Cortex of kidney (tissue), 1 donor: ENCODE measurements around the gene PRCC.

ENCODE experiments used
- DNase-seq: peaks from one replicate; lab custom pipeline; 2025; lab: John Stamatoyannopoulos, UW

Gene PRCC

DNA sequence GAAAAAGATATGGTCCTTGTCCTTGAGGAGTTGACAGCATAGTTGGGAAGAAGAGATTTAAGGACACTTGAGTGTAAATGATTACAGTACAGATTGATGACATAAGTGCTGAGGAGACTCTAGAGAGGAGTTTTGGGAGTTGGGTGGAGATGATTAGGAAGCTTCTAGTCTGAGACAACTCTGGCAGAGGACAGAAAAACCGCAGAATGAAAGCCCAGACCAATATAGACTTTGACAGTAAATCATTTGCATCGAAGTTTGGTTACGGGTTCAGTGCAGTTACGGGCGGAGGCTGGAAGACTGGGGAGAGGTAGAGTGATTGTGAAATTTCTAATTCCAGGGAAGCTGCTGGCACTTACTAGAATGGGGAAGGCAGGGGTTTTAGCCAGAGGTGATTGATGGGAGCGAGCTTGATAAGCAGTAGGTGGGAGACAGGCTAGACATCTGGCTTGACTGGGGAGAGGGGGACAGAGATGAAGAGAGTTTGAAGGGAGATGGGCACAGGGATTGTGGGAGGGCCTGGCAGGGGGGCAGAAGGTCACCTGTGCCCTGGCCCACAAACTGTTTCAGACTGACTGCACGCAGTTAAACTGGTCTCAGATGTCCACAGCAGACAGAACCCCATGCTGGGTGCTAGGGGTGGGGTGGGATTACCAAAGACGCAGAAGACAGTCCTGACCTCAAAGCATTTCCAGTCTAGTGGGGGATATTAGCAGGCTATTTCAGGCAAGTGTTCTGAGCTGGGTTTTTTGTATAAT lies 29.2 kb downstream of the PRCC start:
- no peak for DNase-seq

DNA sequence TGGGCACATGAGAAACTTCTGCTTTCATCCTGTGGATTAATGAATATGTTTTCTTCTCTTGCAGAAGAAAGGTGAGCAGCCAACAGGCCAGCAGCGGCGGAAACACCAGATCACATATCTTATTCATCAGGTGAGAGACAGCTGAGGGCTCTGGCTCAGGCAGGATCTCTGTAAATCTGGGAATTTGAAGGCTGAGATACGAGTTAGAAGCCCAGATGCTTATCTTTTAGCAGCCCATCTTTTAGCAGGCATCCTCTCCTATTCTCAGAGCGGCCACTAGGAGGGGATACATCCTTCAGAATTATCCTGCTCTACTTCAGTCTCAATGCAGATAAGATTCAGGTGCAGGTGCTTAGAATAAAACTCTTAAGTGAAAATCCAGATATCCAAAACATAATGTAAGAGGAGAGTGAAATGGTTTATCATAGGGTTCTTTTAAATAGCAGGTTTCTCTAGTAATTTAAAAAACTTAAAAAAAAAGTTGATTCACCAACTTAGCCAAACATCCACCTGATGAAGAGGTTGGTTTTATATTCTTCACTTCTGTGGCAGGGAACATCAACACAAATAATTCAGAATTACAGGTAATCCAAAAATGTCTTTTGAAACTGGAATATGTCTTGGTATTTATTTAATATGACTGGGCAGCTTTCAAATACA lies 30.0 kb downstream of the PRCC start:
- DNase-seq: no peak

DNA sequence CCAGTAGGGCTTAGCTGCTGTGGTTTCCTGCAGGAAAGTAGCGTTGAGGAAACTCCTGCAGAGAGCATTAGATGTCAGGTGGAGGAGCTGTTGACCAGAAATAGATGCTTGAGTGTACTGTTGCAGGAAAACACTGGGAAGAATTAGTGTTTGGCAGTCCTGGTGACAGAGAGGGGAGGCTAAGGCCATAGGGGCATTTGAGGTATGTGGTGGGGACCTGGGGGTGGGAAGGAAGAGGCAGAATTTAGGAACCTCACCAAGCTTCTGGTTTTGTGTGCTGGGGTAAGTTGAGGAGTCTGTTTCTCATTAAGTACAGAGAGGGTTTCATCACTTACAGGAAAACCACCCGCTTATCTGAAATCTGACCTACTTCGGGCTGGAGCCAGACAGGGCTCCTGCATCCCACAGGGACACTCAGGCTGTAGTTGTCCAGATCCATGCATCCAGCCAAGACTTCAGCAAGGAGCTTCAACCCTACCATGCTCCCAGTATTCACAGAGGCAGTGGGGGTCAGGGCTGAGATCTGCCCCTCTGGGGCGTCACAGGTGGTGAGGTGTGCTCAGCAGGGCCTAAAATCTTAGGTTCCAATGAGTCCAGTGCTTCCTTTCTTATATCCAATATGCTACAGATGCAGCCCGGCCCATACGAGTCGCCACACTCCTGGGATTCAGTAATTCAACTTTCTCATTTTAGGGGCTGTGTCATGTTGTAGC lies 34.2 kb downstream of the PRCC start:
- DNase-seq: no peak

DNA sequence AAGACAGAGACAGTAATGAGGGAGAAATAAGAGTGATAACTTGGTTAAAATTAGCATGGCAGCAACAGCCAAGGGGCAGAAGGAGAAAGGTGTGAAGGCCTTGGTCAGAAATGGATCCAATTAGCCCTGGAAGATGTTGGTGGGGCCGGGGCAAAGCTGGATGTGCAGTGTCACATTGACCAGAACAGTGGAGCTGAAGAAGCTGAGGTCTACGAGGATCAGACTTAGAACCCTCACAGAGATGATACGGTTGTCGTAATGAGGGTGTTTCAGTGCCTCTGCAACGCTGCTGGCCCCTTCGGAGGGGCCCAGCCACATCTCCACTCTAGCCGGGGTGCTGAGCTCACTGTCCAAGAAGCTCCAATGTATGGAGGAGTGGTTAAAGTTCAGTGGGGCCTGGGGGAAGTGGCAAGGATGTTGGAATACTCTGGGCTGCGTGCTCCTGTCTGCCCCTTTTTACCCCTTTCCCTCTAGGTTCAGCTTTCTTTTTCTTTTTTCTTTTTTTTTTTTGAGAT lies 35.1 kb downstream of the PRCC start:
- no peak for DNase-seq

DNA sequence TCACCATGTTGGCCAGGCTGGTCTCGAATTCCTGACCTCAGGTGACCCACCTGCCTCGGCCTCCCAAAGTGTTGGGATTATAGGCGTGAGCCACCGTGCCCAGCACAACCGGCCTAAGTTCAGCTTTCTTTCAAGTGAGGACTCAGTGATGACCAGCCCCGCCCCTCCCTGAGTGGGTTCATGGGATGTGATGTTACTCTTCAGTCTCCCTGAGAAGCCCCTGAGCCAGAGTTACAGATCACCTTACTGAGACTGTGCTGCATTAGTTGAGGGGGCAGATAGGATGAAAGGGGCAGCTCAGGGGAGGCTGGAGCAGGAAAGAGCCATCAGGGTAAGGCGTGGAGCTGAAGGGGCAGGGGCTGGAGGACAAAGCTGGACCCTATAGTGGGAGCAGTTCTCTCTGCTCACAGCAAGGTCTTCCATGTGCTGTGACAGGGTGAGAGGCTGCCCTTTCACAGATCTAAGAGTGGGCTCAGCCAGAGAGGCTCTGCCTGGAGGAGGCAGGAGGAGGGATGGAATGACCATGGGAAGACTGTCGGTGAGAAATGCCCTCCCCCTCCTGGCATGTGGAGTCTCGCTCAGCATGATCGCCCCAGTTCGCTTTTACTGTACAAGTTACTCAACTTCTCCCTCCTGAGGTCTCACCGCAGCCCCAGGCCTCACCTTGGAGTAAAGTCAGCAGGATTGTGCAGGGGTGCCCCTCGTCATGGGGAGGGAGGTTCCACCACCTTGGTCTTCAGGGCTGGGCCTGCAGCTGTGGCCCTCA lies 35.9 kb downstream of the PRCC start:
- no peak for DNase-seq

DNA sequence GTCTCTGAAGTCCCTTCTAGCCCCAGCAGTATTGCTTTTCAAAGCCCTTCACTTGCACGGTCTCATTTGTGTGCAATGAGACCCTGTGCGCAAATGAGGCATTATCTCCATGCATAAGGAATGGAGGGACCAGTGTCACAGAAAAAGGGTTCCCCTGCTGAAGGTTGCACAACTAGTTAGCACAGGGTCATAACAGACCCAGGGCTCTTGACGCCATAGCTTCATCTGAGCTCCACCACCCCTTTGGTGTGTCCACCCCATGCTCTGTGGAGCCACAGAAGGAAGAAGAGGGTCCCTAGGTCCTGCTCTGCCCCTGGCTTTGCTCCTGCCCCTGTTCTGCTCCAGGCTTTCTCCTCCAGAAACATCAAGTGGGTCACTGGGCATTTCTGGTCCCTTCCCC lies 36.7 kb downstream of the PRCC start:
- DNase-seq: no peak

DNA sequence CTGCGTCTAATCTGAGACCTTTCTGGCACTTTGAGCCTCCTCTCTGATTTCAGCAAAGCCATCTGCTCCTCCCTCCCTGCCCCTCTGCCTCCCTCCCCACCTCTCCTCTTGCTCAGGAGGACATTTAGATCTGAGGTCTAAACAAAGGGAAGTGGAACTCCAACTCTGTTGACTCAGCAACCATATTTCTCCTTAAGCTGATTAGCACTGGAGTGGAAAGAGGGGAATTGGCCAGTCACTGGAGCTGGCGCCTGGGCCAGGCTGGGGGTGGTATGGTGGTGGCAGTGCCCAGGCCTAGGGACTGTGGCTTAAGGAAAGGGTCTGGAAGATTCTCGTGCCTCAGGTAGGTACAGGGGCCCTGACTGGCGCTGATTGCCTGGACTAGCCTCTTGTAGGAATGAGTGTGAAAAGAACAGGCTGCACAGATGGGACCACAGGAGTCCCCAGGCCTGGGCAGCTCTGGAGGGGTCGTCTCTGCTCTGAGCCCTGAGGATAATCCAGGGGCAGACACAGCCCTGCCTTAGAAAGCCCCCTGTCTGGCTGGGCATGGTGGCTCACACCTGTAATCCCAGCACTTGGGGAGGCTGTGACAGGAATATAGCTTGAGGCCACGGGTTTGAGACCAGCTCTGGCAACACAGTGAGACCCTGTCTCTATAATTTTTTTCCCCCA lies 37.4 kb downstream of the PRCC start:
- no peak for DNase-seq

DNA sequence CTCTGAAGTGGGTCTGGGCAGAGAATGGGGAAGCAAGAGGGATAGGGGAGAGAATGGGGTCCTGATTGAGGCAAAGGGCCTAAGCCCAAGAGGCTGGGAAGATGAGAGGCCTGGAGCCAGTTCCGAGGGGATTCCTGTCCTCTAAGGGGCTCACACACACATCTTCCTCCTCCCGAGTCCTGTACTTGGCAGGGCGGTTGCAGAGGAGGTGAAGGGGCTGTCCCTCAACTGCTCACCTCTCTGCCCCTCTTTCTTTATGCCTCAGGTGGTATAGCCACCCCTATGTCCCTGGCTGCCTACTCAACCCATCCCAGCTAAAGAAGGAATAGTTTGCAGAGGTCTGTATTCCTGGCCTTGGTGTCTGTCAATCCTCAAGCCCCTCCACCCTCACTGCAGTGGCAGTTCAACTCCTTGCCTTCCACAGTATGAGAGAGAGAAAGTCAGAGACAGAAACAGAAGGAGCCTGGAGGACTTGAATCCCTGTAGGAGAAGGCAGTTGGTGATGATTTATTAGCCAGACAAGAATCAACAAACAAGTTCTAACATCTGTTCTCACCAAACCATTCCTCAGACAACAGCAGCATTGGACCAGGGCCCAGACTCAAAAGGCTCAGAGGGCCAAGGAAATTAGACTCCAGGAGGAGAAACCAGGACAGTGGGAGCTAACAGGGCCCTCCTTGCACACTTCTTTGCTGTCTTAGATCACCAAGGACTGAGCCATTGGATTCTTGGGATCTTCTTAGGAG lies 38.6 kb downstream of the PRCC start:
- no peak for DNase-seq

DNA sequence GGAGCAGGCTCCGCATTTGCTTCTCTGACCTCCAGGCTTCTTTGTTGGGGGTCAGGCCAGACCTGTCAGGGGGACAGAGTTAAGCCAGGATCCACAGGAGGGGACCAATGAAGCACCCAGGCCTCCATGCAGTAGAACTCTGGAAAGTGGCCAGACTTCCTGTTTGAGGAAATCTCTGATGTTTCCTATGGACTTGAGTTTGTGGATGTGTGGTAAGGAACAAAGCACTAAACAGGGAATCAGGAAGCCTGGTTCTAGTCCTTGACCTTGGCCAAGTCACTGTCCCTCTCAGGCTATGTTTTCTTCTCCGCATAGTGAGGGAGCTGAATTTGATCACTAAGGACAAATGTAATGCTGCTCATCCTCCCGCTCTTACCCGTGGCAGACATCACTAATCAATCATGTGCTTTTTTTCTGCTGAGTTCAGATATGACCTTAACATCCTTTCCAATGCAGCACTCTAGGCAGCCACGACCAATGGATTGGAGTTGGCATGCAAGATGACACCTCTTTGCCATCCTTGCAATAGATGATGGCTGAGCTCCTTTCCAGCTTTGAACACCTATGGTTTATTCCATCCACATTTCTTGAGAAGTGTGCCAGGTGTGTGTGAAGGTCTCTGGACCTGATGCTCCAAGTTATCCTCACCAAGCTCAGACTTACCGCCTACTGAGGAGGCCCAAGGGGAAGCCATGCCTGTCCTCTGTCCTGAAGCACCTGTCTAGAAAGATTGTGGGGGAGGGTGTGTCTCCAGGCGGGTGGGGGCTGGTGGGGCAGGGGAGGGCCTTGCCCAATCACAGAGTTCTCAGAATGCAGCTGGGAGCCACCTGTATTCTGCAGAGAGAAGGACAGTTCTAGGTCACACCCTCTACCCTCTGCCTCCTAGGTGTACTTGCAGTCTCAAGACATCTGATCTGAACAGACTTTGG lies 39.4 kb downstream of the PRCC start:
- DNase-seq: no peak

DNA sequence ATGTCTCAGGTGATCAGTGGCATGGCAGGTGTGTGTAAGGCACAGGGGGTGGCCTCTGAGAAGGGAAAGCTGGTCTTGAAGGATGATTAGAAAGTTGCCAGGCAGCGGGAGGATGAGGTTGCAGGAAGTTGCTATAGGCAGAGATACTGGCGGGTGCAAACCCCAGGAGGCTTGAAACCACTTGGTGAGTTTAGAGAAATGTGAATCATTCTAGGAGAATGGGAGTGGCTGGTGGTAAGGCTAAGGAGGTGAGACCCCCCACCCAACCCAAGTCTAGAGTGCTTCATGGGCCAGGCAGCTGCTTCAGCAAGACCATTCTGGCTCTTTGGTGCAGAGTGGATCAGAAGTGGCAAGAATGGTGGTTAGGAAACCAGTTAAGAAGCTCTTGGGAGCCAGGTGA lies 40.3 kb downstream of the PRCC start:
- no peak for DNase-seq

DNA sequence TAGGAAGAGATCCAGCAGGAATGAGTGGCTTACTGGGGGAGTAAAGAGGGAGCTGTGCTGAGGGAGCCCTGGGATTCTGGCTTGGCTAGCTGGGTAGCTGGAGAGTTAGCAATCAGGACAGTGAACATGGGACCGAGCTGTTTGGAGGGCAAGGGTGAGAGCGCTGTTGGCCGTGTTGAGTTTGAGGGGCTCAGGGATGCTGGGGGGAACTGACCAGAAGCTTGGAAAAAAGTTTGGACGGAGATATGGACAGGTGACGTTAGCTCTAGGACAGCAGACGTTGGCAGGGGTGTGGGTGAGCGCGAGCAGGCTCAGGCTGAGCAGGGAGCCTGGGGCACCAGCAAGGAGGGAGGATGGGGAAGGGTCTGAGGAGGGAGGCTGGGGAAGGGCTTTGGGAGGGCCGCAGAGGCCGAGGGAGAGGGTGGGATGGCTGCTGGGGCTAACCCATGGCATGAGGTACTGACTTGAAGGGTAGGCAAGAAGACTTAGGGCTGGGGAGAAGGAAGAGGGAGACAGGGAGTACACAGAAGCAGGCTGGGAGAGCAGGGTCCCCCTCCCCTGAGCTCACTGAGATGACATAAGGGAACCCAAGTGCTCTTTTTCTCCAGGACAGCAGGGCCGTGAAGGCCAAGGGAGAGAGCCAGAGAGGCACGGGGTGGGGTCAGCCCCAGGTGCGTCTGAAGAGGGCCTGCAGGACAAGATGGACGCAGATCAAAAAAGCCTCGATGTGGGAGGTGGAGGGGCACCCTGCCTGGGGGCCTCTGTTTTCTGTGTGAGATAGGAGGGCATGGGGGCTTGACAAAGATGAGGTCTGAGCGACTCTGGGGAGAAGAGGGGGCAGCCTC lies 41.1 kb downstream of the PRCC start:
- no peak for DNase-seq

DNA sequence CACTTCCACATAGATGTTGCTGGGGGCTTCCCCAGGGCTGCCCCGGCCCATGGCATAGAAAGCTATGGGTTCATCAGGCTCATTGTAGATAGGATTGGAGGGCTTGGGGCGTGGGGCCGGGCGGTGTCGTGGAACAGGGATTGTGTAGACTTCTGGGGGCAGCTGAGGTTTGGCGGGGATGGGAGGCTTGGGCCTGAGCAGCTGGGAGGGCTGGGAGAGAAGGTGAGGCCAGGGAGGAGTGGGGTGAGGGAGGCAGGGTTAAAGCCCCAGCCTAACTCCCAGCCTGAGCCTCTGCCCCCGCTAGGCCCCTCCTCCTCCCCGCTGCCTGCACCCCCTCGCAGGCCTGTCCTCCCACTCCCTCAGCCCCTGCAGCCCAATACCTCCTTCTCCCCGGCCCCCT lies 41.9 kb downstream of the PRCC start:
- DNase-seq: no peak

DNA sequence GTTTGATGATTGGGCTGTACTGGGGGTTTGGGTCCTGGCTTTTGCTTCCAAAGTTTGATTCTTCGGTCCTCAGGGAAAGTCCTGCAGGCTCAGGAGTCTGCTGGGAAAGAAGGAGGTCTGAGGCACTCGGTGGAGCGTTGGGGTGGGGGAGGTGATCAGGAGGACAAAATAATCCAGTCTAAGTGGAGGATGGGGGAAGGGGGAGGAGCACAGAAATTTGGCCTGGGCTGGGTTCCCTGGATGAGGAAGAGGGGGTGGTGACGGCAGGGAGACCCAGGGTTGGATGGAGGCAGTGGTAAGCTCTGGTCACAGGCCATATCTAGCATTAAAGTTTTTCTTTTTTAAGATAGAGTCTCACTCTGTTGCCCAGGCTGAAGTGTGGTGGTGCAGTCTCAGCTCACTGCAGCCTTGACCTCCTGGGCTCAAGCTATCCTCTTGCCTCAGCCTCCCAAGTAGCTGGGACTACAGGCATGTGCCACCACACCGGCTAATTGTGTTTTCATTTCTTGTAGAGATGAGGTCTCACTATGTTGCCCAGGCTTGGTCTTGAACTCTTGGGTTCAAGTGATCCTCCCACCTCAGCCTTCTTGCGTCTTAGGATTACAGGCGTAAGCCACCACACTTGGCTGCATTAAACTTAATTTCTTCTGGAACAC lies 42.5 kb downstream of the PRCC start:
- DNase-seq: no peak

DNA sequence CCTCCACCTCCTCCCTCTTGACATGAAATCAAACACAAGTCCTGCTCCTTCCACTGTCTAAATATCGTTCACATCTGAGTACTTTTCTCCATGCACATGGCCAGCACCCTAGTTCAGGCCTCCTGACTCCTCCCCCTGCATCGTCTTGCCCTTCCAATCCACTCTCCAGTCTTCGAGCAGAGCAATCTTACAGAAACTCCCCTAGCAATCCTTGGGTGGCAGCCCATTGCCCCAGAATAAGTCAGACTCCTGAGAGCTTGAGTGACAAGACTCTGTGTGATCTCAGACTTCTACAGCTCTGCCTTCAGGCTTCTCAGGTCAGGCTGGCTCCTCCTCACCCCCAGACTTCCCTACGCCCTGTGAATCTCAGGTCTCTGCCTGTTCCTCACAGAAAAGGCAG lies 43.8 kb downstream of the PRCC start:
- DNase-seq: no peak

DNA sequence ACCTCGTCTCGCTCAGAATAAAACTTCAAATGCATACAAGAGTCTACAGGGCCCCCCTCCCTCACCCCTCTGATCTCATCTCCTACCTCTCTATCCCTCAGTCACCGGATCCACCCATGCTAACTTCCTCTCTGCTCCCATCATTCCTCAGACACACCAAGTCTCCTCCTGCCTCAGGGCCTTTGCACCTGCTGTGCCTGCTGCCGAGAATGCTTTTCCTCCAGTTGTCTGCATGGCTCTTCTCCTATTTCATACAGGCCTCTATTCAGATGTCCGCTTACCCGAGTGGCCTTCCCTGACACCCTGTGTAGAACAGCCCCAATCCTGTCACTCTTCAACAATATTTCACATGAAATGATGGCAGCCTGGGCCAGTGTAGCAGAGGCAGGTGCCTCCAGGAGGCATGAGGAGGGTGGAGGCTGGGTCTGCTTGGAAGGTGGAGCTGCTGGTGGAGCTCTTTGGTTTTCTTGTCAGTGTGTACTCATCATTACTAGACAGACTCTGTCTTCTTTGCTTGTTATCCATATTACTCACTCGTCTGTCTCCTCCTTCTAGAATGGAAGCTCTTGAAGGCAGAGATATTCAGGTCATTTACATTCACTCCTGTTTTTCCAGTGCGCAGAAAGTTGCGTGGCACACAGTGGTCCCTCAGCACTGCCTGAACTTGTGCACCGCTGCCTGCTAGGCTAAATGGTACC lies 45.1 kb downstream of the PRCC start:
- DNase-seq: no peak

DNA sequence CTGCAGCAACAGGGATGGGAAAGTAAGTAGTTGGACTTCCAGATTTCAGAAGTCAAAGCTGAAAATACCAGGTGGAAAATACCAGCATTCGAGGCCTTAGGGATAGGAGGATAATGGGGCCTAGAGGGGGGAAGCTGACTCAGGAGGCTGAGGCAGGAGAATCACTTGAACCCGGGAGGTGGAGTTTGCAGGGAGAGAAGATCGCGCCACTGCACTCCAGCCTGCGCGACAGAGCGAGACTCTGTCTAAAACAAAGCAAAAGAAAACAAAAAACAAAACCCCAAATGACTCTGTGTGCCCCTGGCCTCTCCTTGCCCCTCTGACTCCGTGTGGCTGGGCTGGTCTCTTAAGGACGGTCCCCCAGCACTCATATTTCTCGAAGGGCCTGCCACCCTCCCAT lies 46.0 kb downstream of the PRCC start:
- no peak for DNase-seq

DNA sequence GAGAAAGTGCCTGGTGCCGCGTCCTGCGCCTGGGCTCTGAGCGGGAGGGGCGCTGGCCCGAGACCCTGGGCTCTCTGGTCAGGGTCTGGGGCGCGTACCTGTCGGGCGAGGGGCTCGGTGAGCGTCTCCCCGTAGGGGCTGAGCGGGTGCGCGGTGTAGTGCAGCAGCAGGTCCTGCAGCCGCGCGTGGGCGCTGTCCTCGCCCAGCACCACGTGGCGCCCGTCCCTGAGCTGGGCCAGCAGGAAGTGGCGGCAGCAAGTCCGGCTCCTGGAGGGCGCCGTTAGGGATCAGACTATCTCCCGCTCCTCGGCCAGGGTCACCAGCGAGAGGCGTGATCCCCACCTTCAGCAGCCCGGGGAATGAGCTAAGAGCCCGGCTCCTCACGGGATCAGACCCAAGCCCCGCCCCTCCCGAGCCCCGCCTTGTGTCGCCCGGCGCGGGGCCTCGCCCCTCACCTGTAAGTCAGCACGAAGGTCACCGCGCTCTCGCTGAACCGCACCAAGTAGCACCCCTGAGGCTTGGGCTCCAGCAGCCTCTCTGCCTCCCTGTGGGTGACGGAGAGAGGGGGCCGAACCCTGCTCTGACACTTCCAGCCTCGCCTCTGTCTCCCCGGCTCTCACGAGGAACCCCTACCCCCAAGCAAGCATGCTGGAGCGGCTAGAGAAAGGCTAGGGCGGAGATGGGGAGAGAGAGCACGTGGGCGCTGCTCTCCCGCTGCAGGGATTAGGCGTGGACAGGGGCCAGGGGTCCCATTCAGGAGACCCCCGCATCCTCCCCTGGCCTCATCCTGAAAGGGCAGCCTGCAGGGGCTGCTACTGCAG lies 46.6 kb downstream of the PRCC start:
- DNase-seq: no peak
